ENCODE data around the gene ADCY1. TPM values are rescaled to one million over a fixed set of nuclear protein-coding genes. Genes with fewer than 3 reads are reported as not detected.
"Not testable (repeated sequence)": the region's sequence is repeated elsewhere in the genome, so short reads cannot be mapped to it uniquely, and the experiment has no call there.

ADCY1 gene
- under 1 TPM; 0.25 to 0.32 TPM for total RNA-seq

DNA sequence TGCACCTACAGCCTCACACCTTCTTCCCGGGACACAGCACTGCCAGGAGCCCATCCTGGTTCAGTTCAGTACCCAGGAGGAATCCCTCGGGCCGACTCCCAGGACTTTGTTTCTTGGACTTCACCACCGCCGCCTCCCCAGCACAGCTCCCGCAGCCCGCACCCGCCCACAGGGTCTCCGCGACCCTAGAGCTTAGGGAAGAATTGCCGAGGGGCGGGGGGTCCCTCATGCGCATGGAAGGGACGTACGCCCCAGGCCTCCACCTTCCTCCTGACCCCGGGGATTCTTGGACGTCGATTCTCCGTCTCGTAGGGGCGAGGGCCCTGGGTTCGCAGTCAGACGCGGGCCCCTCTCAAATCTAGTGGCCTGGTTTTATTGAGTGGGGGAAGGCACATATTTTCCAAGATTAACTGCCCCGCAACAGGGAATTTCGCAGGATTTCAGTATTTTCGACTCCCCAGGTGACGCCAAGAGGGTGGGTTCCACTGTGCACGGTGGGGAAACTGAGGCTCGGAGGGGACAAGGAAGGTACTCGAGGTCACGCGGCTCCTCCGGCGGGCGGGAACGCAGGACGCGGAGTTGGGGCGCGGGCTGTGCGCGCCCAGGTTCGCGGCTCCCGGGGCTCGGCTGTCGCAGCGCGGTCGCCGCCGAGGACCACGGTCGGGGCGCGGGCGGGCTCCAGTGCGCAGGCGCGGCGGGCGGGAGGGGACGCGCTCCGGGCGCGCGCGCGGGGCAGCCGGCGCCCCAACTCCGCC, at the start of gene ADCY1:
ADCY1 (plus strand) TSS at position 708 of the 755 bp plus-strand sequence. CDS start 176 bp downstream, outside the sequence.
- POLR2A ChIA-PET: no interaction called here
- CTCF ChIA-PET: no interaction called here

DNA sequence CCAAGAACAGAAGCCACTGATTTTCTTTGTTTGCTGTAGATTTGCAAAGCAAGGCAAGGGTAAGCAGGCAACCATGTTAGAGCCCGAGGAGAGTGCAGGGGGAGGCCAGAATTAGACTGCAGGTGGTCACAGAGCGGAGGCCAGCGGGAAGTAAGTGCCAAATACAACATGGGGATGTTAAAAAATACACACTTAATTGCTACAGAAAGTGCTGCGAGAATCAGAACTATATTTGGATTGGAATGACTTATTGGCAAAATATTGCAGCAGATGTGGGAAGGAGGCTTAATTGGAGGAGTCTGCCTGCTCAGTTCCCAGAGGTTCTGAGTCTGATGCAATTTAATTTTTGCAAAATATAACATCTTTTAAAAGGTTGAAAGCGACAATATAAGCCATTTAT, 49.7 kb upstream of the ADCY1 start:
- POLR2A ChIA-PET: no interaction called here
- CTCF ChIA-PET: no interaction called here

GRCh38 chr7:45525057-45525456, 49.1 kb upstream of the ADCY1 start:
- POLR2A ChIA-PET: no interaction called here

GRCh38 chr7:45543473-45543872, 30.7 kb upstream of the ADCY1 start:
- ChIA-PET POLR2A (no interaction called here), CTCF (no interaction called here)

More at GRCh38 chr7:45525057-45525456, 49.1 kb upstream of the ADCY1 start:
- CTCF ChIA-PET: no interaction called here

- CTCF ChIA-PET, POLR2A ChIA-PET: not testable (repeated sequence)
These were observed 29.0 kb upstream of the ADCY1 start for GRCh38 chr7:45545105-45545710.

GRCh38 chr7:45548917-45549316, 25.3 kb upstream of the ADCY1 start:
- POLR2A ChIA-PET, CTCF ChIA-PET: not testable (repeated sequence)

- ChIA-PET POLR2A (no interaction called here), CTCF (no interaction called here)
These were observed 10.8 kb upstream of the ADCY1 start for GRCh38 chr7:45563401-45563800.

GRCh38 chr7:45563941-45564461, 10.2 kb upstream of the ADCY1 start:
- ChIA-PET CTCF (no interaction called here), POLR2A (no interaction called here)

DNA sequence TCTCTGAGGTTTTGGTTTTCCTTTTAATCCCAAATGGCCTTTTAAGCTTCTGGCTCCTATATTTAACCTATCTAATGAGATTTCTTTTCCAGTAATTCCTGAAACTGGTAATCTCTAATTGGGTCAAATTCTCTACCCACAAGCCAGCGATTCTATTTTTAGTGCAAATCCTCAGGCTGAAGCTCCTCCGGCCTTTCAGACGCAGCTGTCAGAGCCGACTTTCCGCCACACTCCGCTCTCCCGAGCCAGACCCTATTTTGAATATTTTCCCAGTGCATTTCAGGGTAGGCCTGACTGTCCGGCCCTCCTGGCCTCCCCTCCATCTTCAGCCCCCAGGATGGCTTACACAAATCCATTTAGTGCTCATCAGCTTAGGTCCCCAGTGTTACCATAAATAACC, 9.7 kb upstream of the ADCY1 start:
- ChIA-PET CTCF (no interaction called here), POLR2A (no interaction called here)

DNA sequence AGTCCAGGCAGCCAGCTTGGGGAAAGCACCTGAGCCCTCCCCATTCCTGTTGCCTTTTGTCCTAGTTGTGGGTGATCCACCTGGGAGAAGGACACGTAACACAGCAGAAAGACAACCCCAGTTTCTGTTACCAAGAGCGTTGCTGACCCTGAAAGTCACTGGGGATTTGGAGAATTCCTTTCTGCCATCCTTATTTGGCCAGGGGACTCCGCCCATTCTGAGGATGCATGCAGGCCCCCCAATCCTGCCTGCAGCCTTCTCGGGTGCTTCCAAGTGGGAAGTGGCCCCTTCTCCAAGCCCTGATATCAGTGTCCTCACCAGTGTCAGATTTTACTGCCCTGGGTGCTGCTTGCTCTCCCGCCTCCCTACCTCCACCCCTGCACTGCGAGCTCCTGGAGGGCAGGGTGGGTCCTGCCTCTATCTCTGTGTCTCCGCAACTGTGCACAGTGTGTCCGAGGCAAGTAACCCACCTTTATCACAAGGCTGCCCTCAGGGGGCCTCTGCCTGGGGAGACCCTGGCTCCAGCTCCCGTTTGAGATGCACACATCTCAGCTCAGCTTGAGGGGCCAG, 9.2 kb upstream of the ADCY1 start:
- POLR2A ChIA-PET: no interaction called here
- CTCF ChIA-PET: no interaction called here

DNA sequence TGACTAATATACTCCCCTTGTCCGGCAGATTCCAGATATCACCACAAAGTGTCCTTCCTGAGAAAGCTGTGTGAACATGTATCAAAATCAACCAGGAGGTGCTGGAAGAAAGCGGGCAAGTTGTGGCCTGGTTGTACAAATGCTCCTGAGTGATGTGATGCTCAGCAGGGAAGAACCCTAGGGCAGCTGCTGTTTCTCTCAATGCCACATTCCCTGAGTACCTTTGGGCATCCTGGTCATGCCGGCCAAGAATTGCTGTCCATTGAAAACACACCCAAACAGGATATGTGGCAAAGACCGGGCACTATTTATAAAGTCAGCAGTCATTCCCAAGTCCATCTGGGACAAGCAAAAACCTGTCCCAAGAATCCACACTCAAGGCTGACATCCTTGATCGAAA, 7.8 kb upstream of the ADCY1 start:
- POLR2A ChIA-PET: no interaction called here

GRCh38 chr7:45566961-45567360, 7.2 kb upstream of the ADCY1 start:
- POLR2A ChIA-PET: no interaction called here
- CTCF ChIA-PET: no interaction called here

More for the DNA sequence above, 7.8 kb upstream of the ADCY1 start:
- CTCF ChIA-PET: no interaction called here

- ChIA-PET POLR2A (no interaction called here), CTCF (no interaction called here)
These were observed 6.5 kb upstream of the ADCY1 start for GRCh38 chr7:45567713-45568112.

- ChIA-PET POLR2A (no interaction called here), CTCF (no interaction called here)
These were observed 5.5 kb upstream of the ADCY1 start for GRCh38 chr7:45568536-45569289.

- ChIA-PET CTCF (no interaction called here), POLR2A (no interaction called here)
These were observed 4.9 kb upstream of the ADCY1 start for GRCh38 chr7:45569290-45569685.

- POLR2A ChIA-PET: no interaction called here
- CTCF ChIA-PET: no interaction called here
These were observed 3.4 kb upstream of the ADCY1 start for GRCh38 chr7:45570797-45571196.

- CTCF ChIA-PET: no interaction called here
- POLR2A ChIA-PET: no interaction called here
These were observed 964 bp upstream of the ADCY1 start for GRCh38 chr7:45573204-45573603.

DNA sequence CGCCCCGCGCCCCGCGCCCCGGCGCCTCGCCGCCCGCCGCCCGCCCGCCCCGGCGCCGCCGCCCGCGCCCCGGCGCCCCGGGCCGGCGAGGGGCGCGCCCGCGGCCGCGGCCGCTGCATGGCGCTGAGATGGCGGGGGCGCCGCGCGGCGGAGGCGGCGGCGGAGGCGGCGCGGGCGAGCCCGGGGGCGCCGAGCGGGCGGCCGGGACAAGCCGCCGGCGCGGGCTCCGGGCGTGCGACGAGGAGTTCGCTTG, 174 bp downstream of the ADCY1 start:
- CTCF ChIA-PET: no interaction called here
- POLR2A ChIA-PET: no interaction called here

- ChIA-PET POLR2A (no interaction called here), CTCF (no interaction called here)
These were observed 717 bp downstream of the ADCY1 start for GRCh38 chr7:45574669-45575500.

GRCh38 chr7:45575501-45576248, 1.5 kb downstream of the ADCY1 start:
- POLR2A ChIA-PET: no interaction called here

More at GRCh38 chr7:45575501-45576248, 1.5 kb downstream of the ADCY1 start:
- CTCF ChIA-PET: no interaction called here

All from activated CD8-positive, alpha-beta memory T cell treated with anti-CD3 and anti-CD28 coated beads for 36 hours (primary cell).